Measurements from ENCODE around the gene EPB41. TPM values are rescaled to one million over a fixed set of nuclear protein-coding genes. Genes with fewer than 3 reads are reported as not detected.
A peak's percentile ranks its signal among the peaks of the same experiment; 100 is the strongest.

EPB41 gene
- total RNA-seq, 1 donor from 2014 or later = 33.0 TPM

DNA sequence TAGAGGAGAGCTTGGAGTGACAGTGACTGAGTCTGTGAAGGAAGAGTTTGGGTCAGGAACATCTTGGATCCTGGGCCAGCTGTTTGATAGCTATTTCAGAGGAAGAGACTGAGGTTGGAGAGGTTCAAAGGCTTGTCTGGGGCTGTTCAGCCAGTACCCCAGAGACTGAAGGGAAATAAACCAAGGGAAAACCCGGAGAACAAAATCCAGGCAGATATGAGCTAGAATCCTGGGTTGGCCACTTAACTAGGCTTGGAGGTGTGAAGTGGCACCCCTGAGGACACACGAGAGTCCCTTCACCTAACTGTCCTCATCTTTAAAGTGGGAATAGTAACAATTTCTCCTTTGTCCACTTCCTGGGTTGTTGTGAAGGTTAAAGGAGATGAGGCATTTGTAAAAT, 23.1 kb upstream of the EPB41 start:
- no peak for ATAC-seq

GRCh38 chr1:28893403-28894102, 20.8 kb upstream of the EPB41 start:
- no peak for ATAC-seq

DNA sequence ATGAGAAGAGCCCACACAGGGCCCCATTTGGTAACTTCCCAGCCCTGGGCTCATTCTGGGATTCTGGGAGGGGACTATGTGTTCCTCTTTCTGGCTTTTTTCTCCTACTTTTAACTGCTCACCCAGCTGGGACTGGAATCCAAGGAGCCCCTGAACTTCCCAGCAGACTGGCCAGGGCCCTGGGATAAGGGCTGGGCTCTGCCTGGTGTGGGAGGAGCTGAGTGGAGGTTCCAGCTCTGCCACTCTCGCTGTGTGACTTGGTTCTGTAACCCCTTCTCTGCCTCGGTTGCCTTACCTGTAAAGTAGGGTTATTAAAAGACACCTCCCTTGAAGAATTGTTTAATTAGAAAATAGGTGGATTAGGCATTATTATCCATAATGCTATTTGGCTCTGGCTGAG, 19.6 kb upstream of the EPB41 start:
- ATAC-seq = no peak

DNA sequence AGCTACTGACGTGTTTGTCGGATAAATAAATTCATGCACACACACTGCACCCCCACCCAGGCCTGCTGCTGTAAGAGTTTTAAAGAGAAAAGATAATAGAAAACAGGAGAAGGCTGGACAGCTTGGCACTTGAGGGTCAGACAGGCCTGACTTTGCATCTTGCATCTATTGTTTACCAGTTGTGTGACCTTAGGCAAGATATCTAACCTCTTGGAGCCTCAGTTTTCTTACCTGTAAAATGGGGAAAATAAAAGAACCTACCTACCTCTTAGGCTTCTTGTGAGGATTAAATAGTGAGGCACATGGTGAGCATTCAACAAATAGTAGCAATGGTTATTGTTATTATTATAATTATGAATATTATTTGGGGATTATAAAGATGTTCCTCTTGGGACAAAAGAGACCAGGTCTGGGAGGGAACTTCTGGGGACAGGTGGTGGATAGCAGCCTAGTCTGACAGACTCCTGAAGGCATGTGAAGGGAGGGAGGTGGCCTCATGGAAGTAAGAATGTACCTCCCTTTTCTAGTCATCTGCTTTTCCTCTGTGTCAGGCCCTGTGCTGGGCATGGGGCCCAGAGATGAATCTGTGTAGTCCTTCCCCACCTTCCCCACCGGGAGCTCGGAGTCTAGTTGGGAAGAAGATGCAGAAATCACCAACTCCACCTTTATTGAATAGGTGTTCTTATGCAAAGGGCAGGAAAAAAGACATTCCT, 18.3 kb upstream of the EPB41 start:
- no peak for ATAC-seq

GRCh38 chr1:28896609-28896986, 17.8 kb upstream of the EPB41 start:
- no peak for ATAC-seq

DNA sequence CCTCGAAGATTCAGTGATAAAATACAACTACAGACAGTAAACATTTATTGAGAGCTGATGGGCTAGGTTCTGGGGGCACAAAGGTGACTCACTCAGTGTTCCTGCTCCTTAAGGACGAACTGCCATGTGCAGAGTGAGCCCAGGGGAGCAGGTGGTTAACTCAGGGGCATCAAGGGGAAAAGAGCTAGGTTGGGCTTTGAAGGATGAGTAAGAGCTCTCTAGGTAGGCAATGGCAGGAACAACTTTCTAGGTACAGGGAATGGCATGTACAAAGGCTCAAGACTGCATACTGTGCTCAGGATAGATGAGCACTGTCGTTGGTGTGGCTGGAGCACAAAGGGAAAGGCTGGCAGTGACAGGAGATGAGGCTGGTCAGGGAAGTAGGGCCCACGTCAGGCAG, 16.6 kb upstream of the EPB41 start:
- ATAC-seq = no peak

GRCh38 chr1:28898405-28898881, 15.9 kb upstream of the EPB41 start:
- ATAC-seq = no peak

DNA sequence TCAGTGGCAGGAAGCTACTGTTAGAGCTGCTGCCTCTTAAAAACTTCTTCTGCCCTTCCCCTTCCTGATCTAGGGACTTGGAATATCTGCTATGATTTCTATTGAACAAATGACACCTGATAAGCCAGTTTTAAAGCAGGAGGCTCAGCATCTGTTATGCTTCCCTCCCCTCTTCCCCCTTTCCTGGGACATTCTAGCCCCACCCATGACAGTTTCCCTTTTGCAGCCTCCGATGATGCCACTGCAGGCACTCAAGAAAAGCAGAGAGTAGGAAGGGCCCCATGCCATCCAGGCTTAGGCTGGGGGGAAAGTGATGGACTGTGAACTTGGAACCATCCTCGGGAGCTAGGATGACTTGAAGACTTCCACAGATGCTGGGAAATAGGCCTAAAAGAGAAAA, 15.1 kb upstream of the EPB41 start:
- no peak for ATAC-seq

GRCh38 chr1:28900562-28900961, 13.8 kb upstream of the EPB41 start:
- ATAC-seq = no peak

DNA sequence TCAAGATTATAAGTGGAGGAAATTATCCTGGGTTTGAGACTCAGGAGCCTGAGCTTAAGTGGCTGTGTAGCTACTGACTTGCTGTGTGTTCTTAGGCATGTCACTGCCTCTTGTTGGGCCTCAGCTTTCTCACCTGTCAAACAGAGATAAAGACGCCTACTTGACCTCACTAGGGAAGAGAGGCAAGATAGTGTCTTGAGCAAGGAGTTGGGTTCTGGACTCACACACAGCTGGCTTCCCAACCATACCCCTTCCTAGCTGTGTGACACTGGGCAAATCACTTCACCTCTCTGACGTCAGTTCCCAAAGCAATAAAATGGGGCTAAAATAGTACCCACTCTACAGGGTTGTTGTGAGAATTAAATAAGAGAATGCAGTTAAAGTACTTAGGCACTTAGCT, 11.6 kb upstream of the EPB41 start:
- no peak for ATAC-seq

DNA sequence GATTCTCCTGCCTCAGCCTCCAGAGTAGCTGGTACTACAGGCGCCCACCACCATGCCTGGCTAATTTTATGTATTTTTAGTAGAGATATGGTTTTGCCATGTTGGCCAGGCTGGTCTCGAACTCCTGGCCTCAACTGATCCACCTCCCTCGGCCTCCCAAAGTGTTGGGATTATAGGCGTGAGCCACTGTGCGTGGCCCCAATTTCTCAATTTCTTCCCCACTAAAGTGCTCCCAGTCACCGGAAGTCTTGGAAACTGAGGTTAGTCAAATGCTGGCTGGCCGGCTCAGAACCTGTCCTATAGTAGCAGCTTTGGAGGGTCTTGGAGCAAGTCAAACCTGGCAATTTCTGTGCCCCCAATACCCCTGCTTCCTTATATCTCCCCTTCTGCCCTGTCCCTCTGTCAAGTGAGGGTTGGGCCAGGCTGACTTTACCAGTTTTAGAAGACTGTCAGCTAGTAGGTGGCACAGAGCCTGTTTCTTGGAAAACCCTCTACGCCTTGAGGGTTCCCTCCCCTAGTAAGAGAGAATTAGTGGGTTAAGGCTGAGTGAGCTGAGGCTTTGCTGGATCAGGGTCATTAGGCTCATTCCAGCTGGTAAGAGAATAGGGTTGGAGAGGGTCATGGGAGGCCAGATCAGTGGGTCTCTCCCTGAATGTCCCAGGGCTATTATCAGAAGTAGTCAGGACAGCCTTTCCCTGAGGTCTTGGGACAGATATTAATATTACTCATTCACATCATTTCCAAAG, 8.3 kb upstream of the EPB41 start:
- no peak for ATAC-seq

- ATAC-seq = no peak
Observed at GRCh38 chr1:28909198-28909597, 5.2 kb upstream of the EPB41 start.

DNA sequence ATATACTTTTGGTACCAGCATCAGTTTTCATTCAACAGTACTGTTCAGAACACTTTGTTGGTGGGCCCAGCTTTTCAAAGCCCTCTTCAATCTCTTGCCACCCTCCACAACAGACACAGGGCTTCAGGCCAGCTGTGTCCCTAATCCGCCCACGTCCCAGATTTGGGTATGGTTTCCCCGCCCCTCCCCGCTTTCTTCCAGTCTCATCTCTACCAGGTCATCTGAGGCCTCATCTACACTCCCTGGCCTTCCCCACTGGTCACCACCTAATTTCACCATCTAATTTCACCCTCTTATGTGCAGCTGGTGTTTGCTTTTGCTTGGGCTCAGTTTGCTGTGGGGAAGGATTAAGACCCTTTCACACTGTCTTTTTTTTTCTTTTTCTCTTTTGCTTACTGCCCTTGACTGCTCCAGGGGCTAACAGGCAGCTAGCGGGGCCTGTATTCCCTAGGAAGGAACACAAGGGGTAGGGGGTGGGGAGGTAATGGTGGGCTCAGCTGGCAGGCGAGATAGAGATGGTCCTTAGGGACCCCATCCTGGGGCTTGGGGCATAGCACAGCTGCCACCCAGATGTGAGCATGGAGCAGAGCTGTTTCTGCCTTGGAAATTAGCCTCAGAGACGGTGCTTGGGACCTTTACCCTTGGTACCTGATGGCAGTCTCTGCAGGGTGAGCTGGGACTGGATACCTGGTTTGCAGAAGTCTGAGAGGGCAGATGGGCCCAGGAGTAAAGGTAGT, 3.8 kb upstream of the EPB41 start:
- ATAC-seq = no peak

DNA sequence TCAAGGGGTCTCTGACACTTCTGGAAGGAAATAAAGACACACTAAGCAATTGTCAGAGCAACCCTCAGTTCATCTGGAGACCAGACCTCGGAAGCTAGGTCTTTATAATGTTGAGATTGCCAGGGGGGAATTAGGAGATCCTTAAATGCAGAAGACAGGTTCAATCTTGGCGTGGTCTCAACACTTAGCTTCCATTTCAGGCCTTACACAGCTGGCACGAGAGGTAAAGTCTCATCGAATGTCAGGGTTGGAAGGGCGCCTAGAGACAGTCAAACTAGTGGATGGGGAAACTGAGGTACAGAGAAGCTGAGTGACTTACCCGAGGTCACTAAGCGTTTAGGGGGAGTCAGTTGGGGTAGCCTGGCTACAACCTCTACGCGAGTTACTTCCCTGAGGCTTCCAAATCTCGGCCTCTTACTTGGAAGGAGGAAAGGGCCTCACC, 562 bp upstream of the EPB41 start:
- ATAC-seq = no peak

DNA sequence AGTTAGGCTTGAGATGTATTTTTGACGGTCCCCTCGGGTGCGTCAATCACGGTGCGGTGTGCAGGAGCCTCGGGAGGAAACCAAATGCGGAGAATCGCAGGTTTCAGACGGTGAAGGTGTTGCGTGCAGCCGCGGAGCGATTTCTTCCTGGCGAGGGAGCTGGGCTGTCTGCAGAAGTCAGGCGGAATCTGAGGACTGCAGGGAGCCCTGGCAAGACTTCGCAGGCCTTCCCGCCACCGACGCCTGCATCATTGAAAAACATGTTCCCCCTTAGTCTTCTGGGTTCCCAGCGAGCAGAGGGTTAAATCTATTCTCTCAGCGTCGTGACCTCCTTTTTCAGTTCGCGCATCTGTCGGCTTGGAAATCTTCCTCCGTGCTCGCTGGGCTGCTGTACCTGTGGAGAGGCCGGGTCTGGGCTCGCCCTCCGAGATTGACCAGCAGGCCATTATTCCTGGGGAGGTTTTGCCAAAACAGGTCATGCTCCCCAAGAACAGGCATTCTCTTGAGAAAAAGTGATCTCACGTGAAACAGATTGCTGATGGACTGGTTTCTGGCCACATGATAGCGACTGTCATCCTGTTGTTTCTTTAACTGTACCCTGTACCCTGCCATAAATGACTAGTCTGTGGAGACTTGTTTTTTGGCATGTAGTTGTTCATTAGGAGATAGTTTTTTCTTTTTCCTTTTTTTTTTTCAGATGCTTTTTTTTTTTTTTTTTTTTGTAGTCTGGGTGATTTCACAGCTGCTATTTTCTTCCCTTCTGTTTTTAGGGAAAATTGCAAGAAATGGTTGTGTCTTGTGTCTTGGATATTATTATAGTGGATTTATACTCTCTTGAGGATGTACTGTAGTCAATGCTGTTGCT, 894 bp downstream of the EPB41 start:
- ATAC-seq = peak; percentile 8

GRCh38 chr1:28917757-28918118, 3.4 kb downstream of the EPB41 start:
- peak; percentile 41 for ATAC-seq

DNA sequence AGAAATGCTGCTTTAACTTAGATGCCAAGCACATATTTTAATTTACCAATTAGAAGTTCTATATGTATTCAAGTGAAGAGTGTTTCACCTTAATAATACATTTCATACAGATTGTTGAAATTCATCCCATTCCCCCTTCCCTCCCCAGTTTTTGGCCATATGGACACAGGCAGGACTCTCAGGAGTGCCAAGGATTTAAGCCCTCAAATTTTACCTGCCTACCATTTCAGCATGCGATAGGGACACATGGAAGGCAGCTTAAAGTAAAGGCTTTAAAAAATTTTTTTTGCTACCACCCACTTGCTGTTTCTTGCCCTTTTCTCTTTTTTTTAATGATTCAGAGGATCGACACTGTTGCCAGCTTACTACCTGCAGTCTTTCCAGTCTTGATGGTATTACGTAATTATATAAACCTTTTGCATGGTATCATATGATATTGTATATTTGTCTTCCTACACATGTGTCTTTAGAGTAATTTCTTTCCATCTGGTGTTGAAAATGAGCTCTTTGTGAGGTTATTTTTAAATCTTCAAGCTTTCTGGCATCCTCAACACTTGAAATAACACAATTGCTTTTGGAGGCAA, 7.0 kb downstream of the EPB41 start:
- ATAC-seq = peak; percentile 39

GRCh38 chr1:28925350-28925891, 11.1 kb downstream of the EPB41 start:
- no peak for ATAC-seq

DNA sequence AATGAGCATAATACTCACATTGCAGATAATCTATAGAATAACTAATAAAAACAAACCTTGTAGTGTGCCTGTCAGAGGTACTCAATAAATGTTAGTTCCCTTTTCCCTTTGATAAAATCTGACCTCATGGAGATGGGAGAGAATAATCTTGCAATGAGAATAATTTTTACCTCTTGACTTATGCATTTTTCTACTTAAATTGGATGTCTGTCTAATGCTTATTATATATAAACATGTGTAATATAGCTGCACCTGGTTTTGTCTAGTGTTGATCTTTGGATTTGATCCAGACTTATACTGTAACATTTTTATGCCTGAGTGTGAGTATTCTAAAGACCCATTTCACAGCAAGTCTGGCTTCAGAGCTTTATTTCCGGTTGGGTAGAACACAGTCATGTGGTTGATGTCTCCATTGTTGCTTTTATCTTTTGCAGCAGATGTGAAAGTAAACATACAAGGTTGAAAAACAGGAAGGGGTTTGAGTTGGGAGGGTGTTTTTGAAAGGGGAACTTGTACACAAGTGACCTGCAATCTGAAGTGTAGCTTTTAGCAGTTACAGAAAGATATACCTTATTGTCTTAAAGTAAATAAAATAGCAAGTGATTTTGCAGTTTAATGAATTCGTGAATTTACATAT, 12.4 kb downstream of the EPB41 start:
- peak; percentile 64 for ATAC-seq

- no peak for ATAC-seq
Observed at GRCh38 chr1:28927266-28927647, 12.9 kb downstream of the EPB41 start.
